ENCODE measurements around the gene DVL1. TPM values are rescaled to one million over a fixed set of nuclear protein-coding genes. Genes with fewer than 3 reads are reported as not detected.

Gene DVL1
- total RNA-seq, 4 donors from 2014 or later: 84.4 to 174 (median 88.9) TPM

DNA sequence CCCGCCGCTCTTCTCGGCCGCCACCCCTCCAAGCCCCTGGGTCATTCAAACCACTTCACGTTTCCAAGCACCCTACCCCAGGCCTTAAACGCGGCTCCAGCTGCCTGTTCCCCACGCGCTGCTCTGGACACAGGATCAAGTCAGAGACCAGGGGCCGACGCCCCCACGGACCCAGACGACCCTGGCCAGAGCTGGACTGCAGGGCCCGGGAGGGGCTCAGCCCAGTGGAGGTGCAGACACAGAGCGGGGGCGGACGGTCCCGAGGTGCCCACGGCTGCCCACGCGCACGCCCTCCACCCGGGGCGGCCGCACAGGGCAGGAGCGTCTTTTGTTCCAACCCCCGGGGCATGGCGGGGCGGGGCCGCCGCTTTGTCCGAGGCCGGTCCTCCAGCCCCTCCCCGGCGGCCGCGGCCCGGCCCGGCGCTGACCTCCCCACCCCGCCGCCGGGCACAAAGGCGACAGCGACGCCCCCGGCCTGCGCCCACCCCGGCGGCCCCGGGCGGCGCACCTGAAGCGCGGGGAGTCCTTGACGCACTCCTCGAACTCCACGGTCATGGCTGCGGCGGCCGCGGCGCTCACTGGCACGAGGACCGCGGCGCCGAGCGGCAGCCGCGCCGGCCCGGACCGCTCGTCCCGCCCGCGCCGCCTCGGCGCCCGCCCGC, 41.8 kb downstream of the DVL1 start:
- Histone ChIP-seq H3K9me3 (no peaks in the 10 kb centered on the region), H3K36me3 (peaks cover 0 to 27% of the 10 kb centered on the region in 2 donors), H3K4me1 (peaks cover 2 to 71% (median 42%) of the 10 kb centered on the region in 3 donors), H3K27me3 (no peaks in the 10 kb centered on the region), H3K4me3 (peak overlapping the region; percentile 64 to 95), H3K27ac (peak overlapping the region; percentile 47 to 97 (median 94))
- ATAC-seq: no peak
- no CpG with 5 or more reads among the region's 83 CpGs for WGBS, 2 donors (ENCODE audit: low coverage in 1 of 2)
- TF ChIP-seq, protein P1, sequence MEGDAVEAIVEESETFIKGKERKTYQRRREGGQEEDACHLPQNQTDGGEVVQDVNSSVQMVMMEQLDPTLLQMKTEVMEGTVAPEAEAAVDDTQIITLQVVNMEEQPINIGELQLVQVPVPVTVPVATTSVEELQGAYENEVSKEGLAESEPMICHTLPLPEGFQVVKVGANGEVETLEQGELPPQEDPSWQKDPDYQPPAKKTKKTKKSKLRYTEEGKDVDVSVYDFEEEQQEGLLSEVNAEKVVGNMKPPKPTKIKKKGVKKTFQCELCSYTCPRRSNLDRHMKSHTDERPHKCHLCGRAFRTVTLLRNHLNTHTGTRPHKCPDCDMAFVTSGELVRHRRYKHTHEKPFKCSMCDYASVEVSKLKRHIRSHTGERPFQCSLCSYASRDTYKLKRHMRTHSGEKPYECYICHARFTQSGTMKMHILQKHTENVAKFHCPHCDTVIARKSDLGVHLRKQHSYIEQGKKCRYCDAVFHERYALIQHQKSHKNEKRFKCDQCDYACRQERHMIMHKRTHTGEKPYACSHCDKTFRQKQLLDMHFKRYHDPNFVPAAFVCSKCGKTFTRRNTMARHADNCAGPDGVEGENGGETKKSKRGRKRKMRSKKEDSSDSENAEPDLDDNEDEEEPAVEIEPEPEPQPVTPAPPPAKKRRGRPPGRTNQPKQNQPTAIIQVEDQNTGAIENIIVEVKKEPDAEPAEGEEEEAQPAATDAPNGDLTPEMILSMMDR (IDR thresholded peaks at IDR 0.05): no peak
- TF ChIP-seq POLR2AphosphoS5 (IDR thresholded peaks at IDR 0.05): no peak
- TF ChIP-seq POLR2A (IDR thresholded peaks at IDR 0.05): peak; percentile 43 to 52
- no peak for TF ChIP-seq EP300 (IDR thresholded peaks at IDR 0.05)

GRCh38 chr1:1306661-1307260, 42.5 kb downstream of the DVL1 start:
- H3K27me3 ChIP-seq: no peaks in the 10 kb centered on the region
- no peaks in the 10 kb centered on the region for H3K9me3 ChIP-seq
- no peak for ATAC-seq
- H3K4me3 ChIP-seq: peak overlapping the region; percentile 64 to 95
- peak overlapping the region in 3 of 4 donors; percentile 93 to 97 (median 95) for H3K27ac ChIP-seq
- WGBS, 2 donors (ENCODE audit: low coverage in 1 of 2): 4 to 38% methylated on average over 5 of the region's 27 CpGs
- peaks cover 0 to 21% of the 10 kb centered on the region in 2 donors for H3K36me3 ChIP-seq
- peaks cover 2 to 71% (median 42%) of the 10 kb centered on the region in 3 donors for H3K4me1 ChIP-seq
- TF ChIP-seq, protein P1 (IDR thresholded peaks at IDR 0.05): no peak
- TF ChIP-seq POLR2A (IDR thresholded peaks at IDR 0.05): no peak

DNA sequence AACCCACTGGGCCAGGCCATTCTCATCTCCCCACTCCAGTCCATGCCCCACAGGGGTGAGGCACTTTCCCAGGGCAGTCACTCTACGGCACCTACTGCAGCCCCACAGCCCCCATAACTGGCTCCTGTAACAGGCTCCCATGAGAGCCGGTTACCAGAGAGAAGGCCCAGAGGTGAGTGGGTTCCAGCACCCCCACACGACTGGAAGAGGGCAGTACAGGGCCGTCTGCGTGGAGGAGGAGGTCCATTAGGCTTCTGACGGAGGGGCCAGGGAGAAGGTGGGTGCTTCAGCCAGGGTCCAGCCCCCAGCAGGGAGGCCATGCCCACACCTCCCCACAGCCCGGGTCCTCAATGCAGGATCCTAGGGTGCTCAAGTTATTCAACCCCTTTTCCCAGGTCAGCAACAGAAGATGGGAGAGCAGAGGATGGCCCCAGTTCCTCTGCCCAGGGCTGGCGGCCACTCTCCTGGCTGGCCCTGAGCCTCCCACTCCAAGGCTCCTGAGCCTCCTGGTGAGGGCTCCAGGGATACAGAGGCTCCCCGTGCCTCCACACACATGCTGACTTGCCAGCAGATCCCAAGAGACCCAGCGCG, 43.1 kb downstream of the DVL1 start:
- TF ChIP-seq EP300 (IDR thresholded peaks at IDR 0.05) (no peak), POLR2A (IDR thresholded peaks at IDR 0.05) (no peak), POLR2AphosphoS5 (IDR thresholded peaks at IDR 0.05) (no peak)
- TF ChIP-seq, protein P1 (IDR thresholded peaks at IDR 0.05): no peak

GRCh38 chr1:1305300-1306069, 43.7 kb downstream of the DVL1 start:
- H3K4me1 ChIP-seq: peaks cover 2 to 67% (median 42%) of the 10 kb centered on the region in 3 donors
- no peaks in the 10 kb centered on the region for H3K9me3 ChIP-seq
- TF ChIP-seq POLR2A (IDR thresholded peaks at IDR 0.05): no peak
- peak; percentile 27 for TF ChIP-seq POLR2AphosphoS5 (IDR thresholded peaks at IDR 0.05)
- peak overlapping the region; percentile 39 to 89 (median 82) for H3K27ac ChIP-seq
- no peaks in the 10 kb centered on the region for H3K27me3 ChIP-seq
- H3K36me3 ChIP-seq: peaks cover 0 to 9% of the 10 kb centered on the region in 2 donors
- H3K4me3 ChIP-seq: peak overlapping the region; percentile 30 to 95
- 4% methylated on average over 3 of the region's 25 CpGs; no CpG with 5 or more reads in 1 of the 2 donors for WGBS, 2 donors (ENCODE audit: low coverage in 1 of 2)
- peak; percentile 35 for ATAC-seq

More for the DNA sequence above, 43.1 kb downstream of the DVL1 start:
- Histone ChIP-seq H3K4me3 (peak overlapping the region in 1 of 2 donors; percentile 95), H3K9me3 (no peaks in the 10 kb centered on the region), H3K36me3 (peaks cover 0 to 15% of the 10 kb centered on the region in 2 donors), H3K4me1 (peaks cover 2 to 71% (median 42%) of the 10 kb centered on the region in 3 donors), H3K27me3 (no peaks in the 10 kb centered on the region), H3K27ac (peak overlapping the region in 3 of 4 donors; percentile 79 to 89 (median 84))
- WGBS, 2 donors (ENCODE audit: low coverage in 1 of 2): 0% methylated on average over 1 of the region's 11 CpGs; no CpG with 5 or more reads in 1 of the 2 donors
- no peak for ATAC-seq
